SU-DHL-6 (cell line): ENCODE measurements around the gene NDUFS3.

Source experiments
- H2AFZ ChIP-seq: fragments of 200-600 bp; sonication (generic); 2 replicates; pipeline ENCODE4 v1.6.1; 2014; ENCODE audit warnings: low read depth, mild to moderate bottlenecking, moderate library complexity, mixed read lengths, antibody characterized with exemption, low read length; ENCODE audit not compliant: severe bottlenecking
- H3F3A ChIP-seq: fragments of 200-600 bp; shearing (Covaris generic); 2 replicates; pipeline ENCODE4 v1.6.0; 2016; ENCODE audit warnings: antibody characterized with exemption, mild to moderate bottlenecking; ENCODE audit not compliant: insufficient read depth
- H3K27ac ChIP-seq: fragments of 200-600 bp; sonication (generic); 2 replicates; pipeline ENCODE4 v1.5.1; 2016; ENCODE audit warnings: low read depth, mild to moderate bottlenecking, low read length, moderate library complexity, mixed read lengths
- H3K27me3 ChIP-seq: fragments of 200-600 bp; sonication (generic), shearing (Covaris generic); 2 replicates; pipeline ENCODE4 v1.6.0; 2014; ENCODE audit warnings: mild to moderate bottlenecking, low read length
- H3K36me3 ChIP-seq: fragments of 200-600 bp; sonication (generic); 2 replicates; pipeline ENCODE4 v1.6.1; 2014; ENCODE audit warnings: mild to moderate bottlenecking, low read length, mixed read lengths
- H3K4me2 ChIP-seq: fragments of 300-600, 200-600 bp; shearing (Covaris generic), sonication (generic); 2 replicates; pipeline ENCODE4 v1.6.0; 2014; ENCODE audit warnings: low read length, low read depth, mild to moderate bottlenecking; ENCODE audit not compliant: poor library complexity, severe bottlenecking
- H3K4me3 ChIP-seq: fragments of 200-600 bp; sonication (generic); 2 replicates; pipeline ENCODE4 v1.5.1; 2014; ENCODE audit warnings: antibody characterized with exemption, low read length, mild to moderate bottlenecking, mixed read lengths; ENCODE audit not compliant: insufficient read depth, poor library complexity, severe bottlenecking
- H3K79me2 ChIP-seq: fragments of 200-600 bp; sonication (generic); 2 replicates; pipeline ENCODE4 v1.6.1; 2014; ENCODE audit warnings: mild to moderate bottlenecking, low read length, moderate library complexity; ENCODE audit not compliant: insufficient read depth
- H3K9ac ChIP-seq: fragments of 200-600 bp; sonication (generic); 2 replicates; pipeline ENCODE4 v1.7.0; 2014; ENCODE audit warnings: mild to moderate bottlenecking, low read length
- H3K9me2 ChIP-seq: fragments of 200-600 bp; sonication (generic); replicated peaks from 2 replicates; pipeline ENCODE4 v1.6.1; 2014; ENCODE audit warnings: low read length; ENCODE audit not compliant: insufficient read depth
- H3K9me3 ChIP-seq: fragments of 200-600 bp; sonication (generic); 2 replicates; pipeline ENCODE4 v1.6.1; 2014; ENCODE audit warnings: low read length, mixed read lengths; ENCODE audit not compliant: insufficient read depth
- H4K20me1 ChIP-seq: fragments of 200-600 bp; sonication (generic); 2 replicates; pipeline ENCODE4 v1.6.1; 2014; ENCODE audit warnings: low read depth, mild to moderate bottlenecking, antibody characterized with exemption, low read length, moderate library complexity, mixed read lengths
- CTCF ChIP-seq: fragments of 200-600 bp; sonication (generic); IDR thresholded peaks from one replicate; pipeline ENCODE4 v1.5.1; 2017; ENCODE audit warnings: antibody characterized with exemption, mild to moderate bottlenecking, low read length, moderate library complexity; ENCODE audit not compliant: insufficient read depth, poor library complexity, severe bottlenecking
- EZH2phosphoT487 ChIP-seq: fragments of 200-600 bp; sonication (generic), shearing (Covaris generic); conservative IDR thresholded peaks from 2 replicates; pipeline ENCODE4 v1.6.1; 2018; ENCODE audit warnings: mild to moderate bottlenecking, antibody characterized with exemption, low read length, moderate library complexity, mixed read lengths

NDUFS3 gene

GRCh38 chr11:47538741-47539565 is 39.9 kb upstream of the NDUFS3 start:
- H4K20me1 ChIP-seq = peaks cover 27% of the 10 kb centered on the region
- H3F3A ChIP-seq = no peaks in the 10 kb centered on the region; the same call in 1 of the 2 replicates
- no peak overlapping the region for H3K4me2 ChIP-seq
- TF ChIP-seq CTCF (no peak), EZH2phosphoT487 (no peak)
- H3K36me3 ChIP-seq = no peaks in the 10 kb centered on the region
- no peak overlapping the region for H3K9ac ChIP-seq
- no peak overlapping the region for H3K27ac ChIP-seq
- no peaks in the 10 kb centered on the region for H3K27me3 ChIP-seq
- peaks cover 100% of the 10 kb centered on the region for H3K79me2 ChIP-seq
- no peak overlapping the region for H3K4me3 ChIP-seq
- no peak overlapping the region for H2AFZ ChIP-seq
- H3K9me3 ChIP-seq = no peaks in the 10 kb centered on the region
- no peaks in the 10 kb centered on the region for H3K9me2 ChIP-seq

- Histone ChIP-seq H3K79me2 (peaks cover 100% of the 10 kb centered on the region), H3K4me3 (no peak overlapping the region), H3K9me3 (no peaks in the 10 kb centered on the region), H3K9me2 (no peaks in the 10 kb centered on the region), H3K4me2 (no peak overlapping the region), H2AFZ (no peak overlapping the region), H3K9ac (no peak overlapping the region), H3K27ac (no peak overlapping the region), H3F3A (no peaks in the 10 kb centered on the region; the same call in 1 of the 2 replicates), H3K27me3 (no peaks in the 10 kb centered on the region), H3K36me3 (no peaks in the 10 kb centered on the region), H4K20me1 (peaks cover 31% of the 10 kb centered on the region)
- TF ChIP-seq CTCF = no peak
- no peak for TF ChIP-seq EZH2phosphoT487
Observed at GRCh38 chr11:47539681-47540039, 39.2 kb upstream of the NDUFS3 start.

GRCh38 chr11:47541070-47541469 is 37.8 kb upstream of the NDUFS3 start:
- Histone ChIP-seq H3K9me2 (no peaks in the 10 kb centered on the region), H3K9me3 (no peaks in the 10 kb centered on the region), H3K79me2 (peaks cover 99% of the 10 kb centered on the region), H3K27ac (no peak overlapping the region), H3K9ac (no peak overlapping the region), H4K20me1 (peaks cover 28% of the 10 kb centered on the region), H3K4me2 (no peak overlapping the region), H3F3A (no peaks in the 10 kb centered on the region; the same call in 1 of the 2 replicates), H3K27me3 (no peaks in the 10 kb centered on the region), H3K4me3 (no peak overlapping the region), H2AFZ (no peak overlapping the region), H3K36me3 (no peaks in the 10 kb centered on the region)
- no peak for TF ChIP-seq CTCF
- TF ChIP-seq EZH2phosphoT487 = no peak
